ENCODE data around the gene SFN.
A peak's percentile ranks its signal among the peaks of the same experiment; 100 is the strongest.

Gene SFN

DNA sequence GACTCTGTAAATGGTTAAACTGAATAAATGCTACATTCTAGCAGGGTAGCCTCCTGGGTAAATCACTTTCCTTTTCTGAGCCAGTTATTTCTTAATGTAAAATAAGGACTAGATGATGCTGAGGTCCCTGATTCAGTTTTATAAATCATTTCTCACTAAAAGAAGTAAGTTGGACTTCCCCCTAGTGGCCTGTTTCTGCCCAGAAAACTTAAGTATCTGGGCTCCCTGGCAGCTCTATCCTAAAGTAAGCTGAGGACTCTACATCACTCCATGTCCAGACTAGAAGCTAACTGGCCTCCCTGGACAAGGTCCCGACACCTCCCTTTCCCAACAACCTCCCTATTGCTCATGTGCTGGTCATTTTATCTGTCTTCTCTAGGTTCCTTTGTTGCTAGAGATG lies 24.2 kb downstream of the SFN start:
- in situ Hi-C loops (cut with MboI; ENCODE audit: low pct_unique_long_range_greater_than_20kb, low sequenced_read_pairs, unreplicated experiment) = no loop called here
- TF ChIP-seq, protein P1, sequence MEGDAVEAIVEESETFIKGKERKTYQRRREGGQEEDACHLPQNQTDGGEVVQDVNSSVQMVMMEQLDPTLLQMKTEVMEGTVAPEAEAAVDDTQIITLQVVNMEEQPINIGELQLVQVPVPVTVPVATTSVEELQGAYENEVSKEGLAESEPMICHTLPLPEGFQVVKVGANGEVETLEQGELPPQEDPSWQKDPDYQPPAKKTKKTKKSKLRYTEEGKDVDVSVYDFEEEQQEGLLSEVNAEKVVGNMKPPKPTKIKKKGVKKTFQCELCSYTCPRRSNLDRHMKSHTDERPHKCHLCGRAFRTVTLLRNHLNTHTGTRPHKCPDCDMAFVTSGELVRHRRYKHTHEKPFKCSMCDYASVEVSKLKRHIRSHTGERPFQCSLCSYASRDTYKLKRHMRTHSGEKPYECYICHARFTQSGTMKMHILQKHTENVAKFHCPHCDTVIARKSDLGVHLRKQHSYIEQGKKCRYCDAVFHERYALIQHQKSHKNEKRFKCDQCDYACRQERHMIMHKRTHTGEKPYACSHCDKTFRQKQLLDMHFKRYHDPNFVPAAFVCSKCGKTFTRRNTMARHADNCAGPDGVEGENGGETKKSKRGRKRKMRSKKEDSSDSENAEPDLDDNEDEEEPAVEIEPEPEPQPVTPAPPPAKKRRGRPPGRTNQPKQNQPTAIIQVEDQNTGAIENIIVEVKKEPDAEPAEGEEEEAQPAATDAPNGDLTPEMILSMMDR (IDR thresholded peaks at IDR 0.05; ENCODE audit: extremely low read depth, insufficient read depth, missing control alignments) = peak; percentile 47
- no peak for DNase-seq (ENCODE audit: low spot score)

DNA sequence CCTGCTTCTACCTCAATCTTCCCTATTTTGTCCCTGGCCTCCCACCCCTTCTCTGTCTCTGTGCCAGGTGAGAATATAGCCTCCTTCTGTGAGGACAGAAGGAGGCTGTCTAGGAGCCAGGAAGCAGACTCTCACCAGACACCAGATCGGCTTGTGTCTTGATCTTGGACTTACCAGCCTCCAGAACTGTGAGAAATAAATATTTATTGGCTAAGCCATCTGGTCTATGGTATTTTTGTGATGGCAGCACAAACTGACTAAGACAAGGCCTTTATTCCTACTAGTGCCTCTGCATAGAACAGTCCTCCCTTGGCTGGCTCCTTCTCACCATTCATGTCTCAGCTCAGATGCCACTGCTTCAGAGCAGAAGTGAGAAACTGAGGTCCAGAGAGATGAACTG lies 25.3 kb downstream of the SFN start:
- TF ChIP-seq, protein P1 (IDR thresholded peaks at IDR 0.05; ENCODE audit: extremely low read depth, insufficient read depth, missing control alignments) = no peak
- in situ Hi-C loops (cut with MboI; ENCODE audit: low pct_unique_long_range_greater_than_20kb, low sequenced_read_pairs, unreplicated experiment) = no loop called here
- DNase-seq (ENCODE audit: low spot score) = no peak

DNA sequence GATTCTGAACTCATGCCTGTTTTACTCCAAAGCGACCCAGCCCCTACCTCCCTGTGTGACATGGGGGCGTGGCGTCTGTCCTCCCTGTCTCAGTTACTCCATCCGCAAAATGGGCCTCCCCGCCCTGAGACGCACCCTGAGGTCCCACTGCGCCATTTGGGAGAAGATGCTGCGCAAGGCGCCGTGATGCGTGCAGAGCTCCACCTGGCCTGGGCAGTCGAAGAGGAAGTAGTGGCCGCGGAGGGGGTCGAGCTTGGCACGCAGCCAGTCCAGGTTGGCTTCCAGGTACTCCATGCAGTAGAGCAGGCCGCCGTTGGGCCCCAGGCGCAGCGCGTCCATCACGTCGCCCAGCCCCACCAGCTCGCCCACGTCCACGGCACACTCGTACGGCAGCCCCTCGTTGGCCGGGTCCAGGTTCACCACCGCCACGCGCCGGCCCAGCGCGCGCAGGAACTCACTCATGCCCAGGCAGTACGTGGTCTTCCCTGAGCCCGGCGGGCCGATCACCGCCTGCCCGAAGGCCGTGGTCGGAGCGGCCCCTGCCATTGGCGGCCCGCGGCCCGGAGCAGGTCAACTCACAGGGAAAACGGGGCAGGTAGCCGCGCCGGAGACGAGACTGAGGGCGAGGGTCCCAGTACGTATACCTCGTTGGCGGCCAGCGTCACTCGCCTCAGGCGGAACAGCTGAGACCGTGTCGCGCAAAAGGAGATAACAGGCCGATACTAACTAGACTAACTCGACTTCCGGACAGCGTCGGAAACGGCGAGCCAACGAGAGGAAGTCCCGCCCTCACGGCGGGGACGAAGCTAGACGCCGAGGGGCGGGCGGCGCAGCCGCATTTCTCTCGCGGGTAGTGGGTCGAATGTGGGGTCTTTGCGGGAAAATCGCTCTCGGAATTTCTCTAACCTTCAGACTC lies 26.9 kb downstream of the SFN start, which contains the start of gene GPN2:
Gene GPN2, minus strand, starts transcription at position 733 of the 916 bp plus-strand sequence. Its CDS starts 187 bp downstream, at position 546.
- in situ Hi-C loops (cut with MboI; ENCODE audit: low pct_unique_long_range_greater_than_20kb, low sequenced_read_pairs, unreplicated experiment) = no loop called here
- peak; percentile 96 for DNase-seq (ENCODE audit: low spot score)
- TF ChIP-seq, protein P1 (IDR thresholded peaks at IDR 0.05; ENCODE audit: extremely low read depth, insufficient read depth, missing control alignments) = no peak

DNA sequence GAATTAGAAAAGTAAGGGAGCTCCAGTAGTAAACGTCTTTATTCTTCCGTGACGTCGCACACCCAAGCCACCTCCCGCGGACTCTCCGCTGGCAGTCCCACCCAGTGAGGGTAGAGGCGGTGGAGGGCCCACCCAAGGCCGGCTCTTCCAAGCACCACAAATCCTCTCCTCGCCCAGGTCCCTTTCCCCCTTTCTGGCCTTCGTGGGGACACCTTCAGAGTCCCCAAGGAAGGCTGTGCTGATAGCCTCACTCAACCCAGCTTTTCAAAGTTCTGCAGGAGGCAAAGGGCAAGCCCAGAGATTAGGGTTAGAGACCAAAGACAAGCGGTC lies 27.5 kb downstream of the SFN start:
- TF ChIP-seq, protein P1 (IDR thresholded peaks at IDR 0.05; ENCODE audit: extremely low read depth, insufficient read depth, missing control alignments) = no peak
- in situ Hi-C loops (cut with MboI; ENCODE audit: low pct_unique_long_range_greater_than_20kb, low sequenced_read_pairs, unreplicated experiment) = no loop called here
- no peak for DNase-seq (ENCODE audit: low spot score)

GRCh38 chr1:26894263-26894662 lies 31.3 kb downstream of the SFN start:
- DNase-seq (ENCODE audit: low spot score) = no peak
- TF ChIP-seq, protein P1 (IDR thresholded peaks at IDR 0.05; ENCODE audit: extremely low read depth, insufficient read depth, missing control alignments) = no peak
- in situ Hi-C loops (cut with MboI; ENCODE audit: low pct_unique_long_range_greater_than_20kb, low sequenced_read_pairs, unreplicated experiment) = no loop called here

DNA sequence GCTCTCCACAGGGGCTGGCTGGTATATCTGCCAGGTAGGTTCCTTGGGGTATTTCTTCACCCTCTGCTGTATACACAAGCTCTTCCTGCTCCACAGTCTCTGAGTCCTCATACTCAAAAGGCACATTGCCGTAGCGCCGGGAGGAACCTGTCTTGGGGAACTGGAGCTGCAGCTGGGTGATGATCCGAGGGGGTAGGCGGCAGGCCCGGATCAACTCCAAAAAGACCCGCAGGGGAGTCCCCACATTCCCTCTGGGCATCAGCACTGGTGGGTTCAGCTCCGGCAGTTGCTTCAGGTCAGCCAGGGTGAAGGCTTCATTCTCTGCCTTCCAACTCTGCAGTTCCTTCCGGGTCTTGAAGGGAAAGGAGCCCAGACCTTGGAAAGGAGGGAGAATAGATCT lies 34.4 kb downstream of the SFN start:
- no peak for DNase-seq (ENCODE audit: low spot score)
- in situ Hi-C loops (cut with MboI; ENCODE audit: low pct_unique_long_range_greater_than_20kb, low sequenced_read_pairs, unreplicated experiment) = no loop called here

More for the DNA sequence above, 34.4 kb downstream of the SFN start:
- TF ChIP-seq, protein P1 (IDR thresholded peaks at IDR 0.05; ENCODE audit: extremely low read depth, insufficient read depth, missing control alignments) = no peak
